ENCODE results near the gene ZCCHC4.
"Not testable (repeated sequence)": the region's sequence is repeated elsewhere in the genome, so short reads cannot be mapped to it uniquely, and the experiment has no call there.

GRCh38 chr4:25372549-25372948 is 60.0 kb downstream of the ZCCHC4 start:
- not testable (repeated sequence) for TF ChIP-seq CTCF (IDR thresholded peaks at IDR 0.05; ENCODE audit: insufficient read depth, low read depth, low read length); EZH2 (IDR thresholded peaks at IDR 0.05; ENCODE audit: insufficient read depth, low read length)

Measured in astrocyte (in vitro differentiated cells and primary cell).